NCI-H128 (cell line): Measurements from ENCODE around the gene UROC1.
"Not testable (repeated sequence)": the region's sequence is repeated elsewhere in the genome, so short reads cannot be mapped to it uniquely, and the experiment has no call there.

ENCODE experiments used
- DNase-seq: peaks from one replicate; lab custom pipeline; 2025; ENCODE audit not compliant: unreplicated experiment; lab: John Stamatoyannopoulos, UW

Gene UROC1

GRCh38 chr3:126547721-126548120 lies 30.1 kb upstream of the UROC1 start:
- DNase-seq = no peak

- DNase-seq = no peak
These were observed 29.1 kb upstream of the UROC1 start for GRCh38 chr3:126546549-126547239.

- DNase-seq = no peak
These were observed 28.4 kb upstream of the UROC1 start for GRCh38 chr3:126546013-126546412.

- no peak for DNase-seq
These were observed 28.0 kb upstream of the UROC1 start for GRCh38 chr3:126545544-126545943.

GRCh38 chr3:126544596-126545281 lies 27.2 kb upstream of the UROC1 start:
- DNase-seq = no peak

- no peak for DNase-seq
These were observed 26.0 kb upstream of the UROC1 start for GRCh38 chr3:126543457-126544061.

GRCh38 chr3:126542340-126543241 lies 25.0 kb upstream of the UROC1 start:
- no peak for DNase-seq

- DNase-seq = no peak
These were observed 24.2 kb upstream of the UROC1 start for GRCh38 chr3:126541628-126542339.

GRCh38 chr3:126540951-126541627 lies 23.5 kb upstream of the UROC1 start:
- no peak for DNase-seq

GRCh38 chr3:126540342-126540849 lies 22.8 kb upstream of the UROC1 start:
- no peak for DNase-seq

- no peak for DNase-seq
These were observed 22.1 kb upstream of the UROC1 start for GRCh38 chr3:126539558-126540250.

GRCh38 chr3:126538966-126539365 lies 21.4 kb upstream of the UROC1 start:
- DNase-seq = no peak

GRCh38 chr3:126538316-126538715 lies 20.7 kb upstream of the UROC1 start:
- no peak for DNase-seq

GRCh38 chr3:126537730-126538281 lies 20.2 kb upstream of the UROC1 start:
- DNase-seq = no peak

GRCh38 chr3:126537116-126537729 lies 19.6 kb upstream of the UROC1 start:
- DNase-seq = no peak

GRCh38 chr3:126536126-126536525 lies 18.6 kb upstream of the UROC1 start:
- DNase-seq = no peak

- no peak for DNase-seq
These were observed 18.1 kb upstream of the UROC1 start for GRCh38 chr3:126535636-126536035.

GRCh38 chr3:126534716-126535115 lies 17.1 kb upstream of the UROC1 start:
- DNase-seq = not testable (repeated sequence)

GRCh38 chr3:126533506-126533905 lies 15.9 kb upstream of the UROC1 start:
- no peak for DNase-seq
